Endothelial cell (in vitro differentiated cells): ENCODE measurements around the gene HOXD1. TPM values are rescaled to one million over a fixed set of nuclear protein-coding genes. Genes with fewer than 3 reads are reported as not detected.

Experiments
- DNase-seq: peaks from one replicate; pipeline ENCODE4 v3.0.0; 2021; ENCODE audit warnings: low spot score
- H3K27ac Mint-ChIP-seq: one replicate; pipeline ENCODE4 v1.8.0; 2021; ENCODE audit warnings: mixed read lengths, inconsistent platforms; ENCODE audit not compliant: unreplicated experiment
- H3K27me3 Mint-ChIP-seq: one replicate; pipeline ENCODE4 v1.8.0; 2021; ENCODE audit warnings: mild to moderate bottlenecking, moderate library complexity, mixed read lengths, inconsistent platforms; ENCODE audit not compliant: unreplicated experiment
- H3K36me3 Mint-ChIP-seq: one replicate; pipeline ENCODE4 v1.8.0; 2021; ENCODE audit warnings: mild to moderate bottlenecking, low read depth, mixed read lengths, inconsistent platforms; ENCODE audit not compliant: unreplicated experiment
- H3K4me1 Mint-ChIP-seq: one replicate; pipeline ENCODE4 v1.8.0; 2021; ENCODE audit warnings: mild to moderate bottlenecking, mixed read lengths, inconsistent platforms; ENCODE audit not compliant: unreplicated experiment
- H3K4me3 Mint-ChIP-seq: one replicate; pipeline ENCODE4 v1.8.0; 2021; ENCODE audit warnings: mild to moderate bottlenecking, mixed read lengths, inconsistent platforms; ENCODE audit not compliant: unreplicated experiment
- H3K9me3 Mint-ChIP-seq: one replicate; pipeline ENCODE4 v1.8.0; 2021; ENCODE audit warnings: mixed read lengths, inconsistent platforms; ENCODE audit not compliant: unreplicated experiment
- CTCF ChIP-seq: fragments of 200-600 bp; sonication (generic); IDR thresholded peaks from one replicate; pipeline ENCODE4 v1.5.0; 2021; ENCODE audit warnings: antibody characterized with exemption; ENCODE audit not compliant: unreplicated experiment
- total RNA-seq: library from RNA; stranded (reverse); fragmentation: NEBNext Ultra II Directional; extraction: Animal tissue kit (Norgen Biotek cat#: 25700); gene quantifications from one replicate; pipeline ENCODE4 v1.2.1, GENCODE V29; 2021; ENCODE audit not compliant: unreplicated experiment

Gene HOXD1
- total RNA-seq, 1 donor from 2014 or later: 3.8 TPM

GRCh38 chr2:176142281-176142680, 46.2 kb upstream of the HOXD1 start:
- Mint-ChIP-seq H3K36me3 (no peaks in the 10 kb centered on the region), H3K27ac (no peak overlapping the region), H3K4me3 (no peak overlapping the region), H3K9me3 (no peaks in the 10 kb centered on the region), H3K27me3 (peaks cover 39% of the 10 kb centered on the region), H3K4me1 (peaks cover 21% of the 10 kb centered on the region)
- no peak for TF ChIP-seq CTCF
- no peak for DNase-seq

- Mint-ChIP-seq H3K27ac (no peak overlapping the region), H3K27me3 (peaks cover 58% of the 10 kb centered on the region), H3K9me3 (no peaks in the 10 kb centered on the region), H3K4me1 (peaks cover 27% of the 10 kb centered on the region), H3K36me3 (peaks cover 8% of the 10 kb centered on the region), H3K4me3 (no peak overlapping the region)
- TF ChIP-seq CTCF: no peak
- no peak for DNase-seq
These were observed 43.1 kb upstream of the HOXD1 start for GRCh38 chr2:176145085-176145969.

- Mint-ChIP-seq H3K4me1 (peaks cover 29% of the 10 kb centered on the region), H3K36me3 (peaks cover 11% of the 10 kb centered on the region), H3K27me3 (peaks cover 61% of the 10 kb centered on the region), H3K27ac (no peak overlapping the region), H3K4me3 (no peak overlapping the region), H3K9me3 (no peaks in the 10 kb centered on the region)
- DNase-seq: no peak
- no peak for TF ChIP-seq CTCF
These were observed 42.4 kb upstream of the HOXD1 start for GRCh38 chr2:176146101-176146500.

GRCh38 chr2:176146645-176147044, 41.8 kb upstream of the HOXD1 start:
- no peak for TF ChIP-seq CTCF
- no peaks in the 10 kb centered on the region for H3K9me3 Mint-ChIP-seq
- H3K4me1 Mint-ChIP-seq: peaks cover 29% of the 10 kb centered on the region
- peaks cover 63% of the 10 kb centered on the region for H3K27me3 Mint-ChIP-seq
- peaks cover 11% of the 10 kb centered on the region for H3K36me3 Mint-ChIP-seq
- no peak overlapping the region for H3K27ac Mint-ChIP-seq
- DNase-seq: no peak
- no peak overlapping the region for H3K4me3 Mint-ChIP-seq

- Mint-ChIP-seq H3K9me3 (no peaks in the 10 kb centered on the region), H3K4me3 (no peak overlapping the region), H3K27ac (no peak overlapping the region), H3K27me3 (peaks cover 65% of the 10 kb centered on the region), H3K4me1 (peaks cover 29% of the 10 kb centered on the region), H3K36me3 (peaks cover 11% of the 10 kb centered on the region)
- DNase-seq: no peak
- TF ChIP-seq CTCF: no peak
These were observed 41.2 kb upstream of the HOXD1 start for GRCh38 chr2:176147210-176147799.
